ENCODE data around the gene ZNRF1.

The ZNRF1 gene

DNA sequence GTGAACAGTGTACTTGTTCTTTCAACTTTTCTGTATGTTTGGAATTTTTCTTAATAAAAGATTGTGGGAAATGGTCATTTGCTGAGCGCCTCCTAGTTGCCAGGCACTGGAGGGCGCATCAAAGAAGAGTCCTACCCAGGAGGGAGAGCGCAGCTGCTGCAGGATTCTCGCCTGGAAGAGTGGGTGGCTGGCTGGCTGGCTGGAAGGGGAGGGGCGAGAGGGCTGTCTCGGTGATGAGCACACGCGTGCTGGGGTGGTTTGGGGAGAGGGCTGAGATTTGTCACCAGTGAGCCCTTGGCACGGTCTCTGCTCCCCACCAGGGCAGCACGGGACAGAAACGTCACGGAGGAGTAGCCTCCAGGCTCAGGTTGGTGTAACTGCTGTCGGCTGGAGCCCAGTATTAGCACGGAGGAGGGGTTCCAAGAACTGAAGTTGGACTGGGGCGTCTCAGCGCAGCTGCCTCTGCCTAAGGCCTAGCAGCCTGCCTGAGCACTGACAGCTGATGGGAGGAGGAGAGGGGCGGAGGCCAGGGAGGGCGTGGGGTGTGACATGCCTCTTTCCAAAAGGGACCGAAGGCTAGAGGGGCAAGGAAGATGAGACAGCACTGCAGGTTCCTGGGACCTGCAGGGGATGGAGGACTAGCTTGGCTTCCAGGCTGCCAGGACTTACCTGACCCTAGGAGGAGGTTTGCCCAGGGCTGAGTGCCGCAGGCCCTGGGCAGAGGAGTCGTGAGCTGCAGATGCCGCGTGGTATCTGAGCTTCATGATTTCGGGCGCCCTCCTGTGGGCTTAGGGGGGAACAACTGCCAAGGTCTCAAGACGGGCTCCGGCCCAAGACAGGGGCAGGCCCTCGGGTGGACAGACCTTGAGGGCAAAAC, 112.1 kb downstream of the ZNRF1 start:
- H3K4me3 ChIP-seq (ENCODE audit: low read depth, low read length), result no peak overlapping the region
- TF ChIP-seq, protein P1, sequence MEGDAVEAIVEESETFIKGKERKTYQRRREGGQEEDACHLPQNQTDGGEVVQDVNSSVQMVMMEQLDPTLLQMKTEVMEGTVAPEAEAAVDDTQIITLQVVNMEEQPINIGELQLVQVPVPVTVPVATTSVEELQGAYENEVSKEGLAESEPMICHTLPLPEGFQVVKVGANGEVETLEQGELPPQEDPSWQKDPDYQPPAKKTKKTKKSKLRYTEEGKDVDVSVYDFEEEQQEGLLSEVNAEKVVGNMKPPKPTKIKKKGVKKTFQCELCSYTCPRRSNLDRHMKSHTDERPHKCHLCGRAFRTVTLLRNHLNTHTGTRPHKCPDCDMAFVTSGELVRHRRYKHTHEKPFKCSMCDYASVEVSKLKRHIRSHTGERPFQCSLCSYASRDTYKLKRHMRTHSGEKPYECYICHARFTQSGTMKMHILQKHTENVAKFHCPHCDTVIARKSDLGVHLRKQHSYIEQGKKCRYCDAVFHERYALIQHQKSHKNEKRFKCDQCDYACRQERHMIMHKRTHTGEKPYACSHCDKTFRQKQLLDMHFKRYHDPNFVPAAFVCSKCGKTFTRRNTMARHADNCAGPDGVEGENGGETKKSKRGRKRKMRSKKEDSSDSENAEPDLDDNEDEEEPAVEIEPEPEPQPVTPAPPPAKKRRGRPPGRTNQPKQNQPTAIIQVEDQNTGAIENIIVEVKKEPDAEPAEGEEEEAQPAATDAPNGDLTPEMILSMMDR (IDR thresholded peaks at IDR 0.05; ENCODE audit: control insufficient read depth, extremely low read depth, insufficient read depth), result peak; percentile 85

DNA sequence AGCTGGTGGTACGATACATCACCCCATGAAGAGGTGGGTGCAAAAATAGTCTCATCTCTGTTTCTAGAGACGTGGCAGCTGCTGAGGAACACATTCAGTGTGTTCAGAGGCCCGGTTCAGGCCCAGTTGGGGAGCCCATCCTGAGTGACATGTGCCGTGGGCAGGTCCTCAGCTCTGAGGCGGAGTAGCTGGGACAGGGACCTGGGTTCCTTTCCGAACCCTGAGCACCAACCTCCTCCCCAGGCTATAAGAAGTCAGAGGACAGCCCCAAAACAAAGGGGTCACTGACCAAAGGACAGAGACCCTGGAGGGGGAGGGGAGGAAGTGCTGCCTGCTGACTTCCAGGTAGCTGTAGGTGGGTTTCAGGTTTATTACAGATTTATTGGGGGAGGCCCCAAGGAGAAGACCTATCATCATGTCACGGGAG, 112.7 kb downstream of the ZNRF1 start:
- no peak for DNase-seq (ENCODE audit: low read depth)
- TF ChIP-seq, protein P1 (IDR thresholded peaks at IDR 0.05; ENCODE audit: control insufficient read depth, extremely low read depth, insufficient read depth), result no peak
- no peak overlapping the region for H3K4me3 ChIP-seq (ENCODE audit: low read depth, low read length)

More for the DNA sequence above, 112.1 kb downstream of the ZNRF1 start:
- DNase-seq (ENCODE audit: low read depth), result peak; percentile 67

DNA sequence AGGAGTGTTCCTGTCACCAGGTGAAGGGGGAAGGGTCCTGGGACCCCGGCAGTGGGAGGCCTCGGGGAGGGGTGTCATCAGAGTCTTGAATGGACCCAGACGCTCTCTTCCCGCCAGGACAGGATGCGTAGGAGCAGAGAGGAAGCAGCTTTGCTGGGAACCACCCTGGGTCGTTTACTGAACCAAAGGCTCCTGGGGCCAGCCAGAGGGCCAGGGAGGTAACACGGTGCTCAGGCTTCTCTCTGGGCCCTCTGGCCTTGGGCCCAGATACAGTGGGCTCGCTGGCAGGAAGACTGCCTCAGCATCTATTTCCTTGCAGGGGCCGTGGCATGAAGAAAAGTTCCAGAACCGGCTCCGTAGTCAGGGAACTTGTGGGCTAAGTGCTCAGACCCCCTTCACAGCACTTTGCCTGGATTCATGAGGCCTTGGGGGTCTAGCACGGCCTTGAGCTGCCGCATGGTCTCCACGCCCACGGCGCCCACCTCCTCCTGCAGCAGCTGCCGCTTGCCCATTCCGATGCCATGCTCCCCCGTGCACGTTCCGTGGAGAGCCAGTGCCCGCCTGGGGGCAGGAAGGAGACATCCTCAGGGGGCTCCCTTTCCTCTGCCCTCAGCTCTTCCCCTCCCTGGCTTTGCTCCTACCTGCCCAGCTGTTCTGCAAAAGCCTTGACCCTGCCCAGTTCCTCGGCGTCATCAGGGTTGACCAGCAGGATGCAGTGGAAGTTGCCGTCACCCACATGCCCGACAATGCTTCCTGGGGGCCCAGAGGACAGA, 113.3 kb downstream of the ZNRF1 start:
- no peak overlapping the region for H3K4me3 ChIP-seq (ENCODE audit: low read depth, low read length)
- no peak for DNase-seq (ENCODE audit: low read depth)
- TF ChIP-seq, protein P1 (IDR thresholded peaks at IDR 0.05; ENCODE audit: control insufficient read depth, extremely low read depth, insufficient read depth), result no peak

DNA sequence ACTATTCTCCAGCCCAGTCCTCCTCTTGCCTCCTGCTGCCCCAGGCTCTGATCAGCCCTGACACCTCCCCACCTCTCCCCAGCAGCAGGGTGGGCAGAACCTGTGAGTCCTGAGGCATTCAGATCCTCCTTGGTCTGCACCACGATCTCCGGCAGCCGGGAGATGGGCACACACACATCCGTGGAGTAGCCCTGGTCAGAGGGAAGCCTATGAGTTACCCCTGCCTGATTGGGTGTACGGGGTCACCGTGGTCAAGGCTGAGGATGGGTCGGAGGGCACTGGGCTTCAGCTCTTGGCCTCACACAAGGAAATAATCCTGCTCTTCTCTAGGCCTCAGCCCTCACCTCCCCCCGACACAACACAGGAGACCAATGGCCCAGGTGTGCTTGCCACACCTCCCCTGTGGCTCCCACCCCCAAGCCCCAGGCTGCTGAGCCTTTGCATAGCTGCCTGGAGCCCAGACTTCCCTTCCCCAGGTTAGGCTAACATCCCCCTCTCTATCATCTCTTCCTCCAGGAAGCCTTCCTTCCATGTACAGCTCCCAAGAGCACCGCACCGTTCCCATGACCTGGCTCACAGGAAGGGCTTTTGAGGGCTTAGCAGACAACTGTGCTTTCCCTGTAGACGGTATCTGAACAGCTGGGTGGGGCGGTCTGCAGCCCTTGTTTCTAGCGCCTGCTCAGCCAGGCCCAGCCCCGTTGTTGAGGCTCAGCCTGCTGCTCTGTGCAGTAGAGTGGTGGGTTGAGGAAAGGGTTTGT, 114.1 kb downstream of the ZNRF1 start:
- TF ChIP-seq, protein P1 (IDR thresholded peaks at IDR 0.05; ENCODE audit: control insufficient read depth, extremely low read depth, insufficient read depth), result no peak
- no peak overlapping the region for H3K4me3 ChIP-seq (ENCODE audit: low read depth, low read length)
- no peak for DNase-seq (ENCODE audit: low read depth)

DNA sequence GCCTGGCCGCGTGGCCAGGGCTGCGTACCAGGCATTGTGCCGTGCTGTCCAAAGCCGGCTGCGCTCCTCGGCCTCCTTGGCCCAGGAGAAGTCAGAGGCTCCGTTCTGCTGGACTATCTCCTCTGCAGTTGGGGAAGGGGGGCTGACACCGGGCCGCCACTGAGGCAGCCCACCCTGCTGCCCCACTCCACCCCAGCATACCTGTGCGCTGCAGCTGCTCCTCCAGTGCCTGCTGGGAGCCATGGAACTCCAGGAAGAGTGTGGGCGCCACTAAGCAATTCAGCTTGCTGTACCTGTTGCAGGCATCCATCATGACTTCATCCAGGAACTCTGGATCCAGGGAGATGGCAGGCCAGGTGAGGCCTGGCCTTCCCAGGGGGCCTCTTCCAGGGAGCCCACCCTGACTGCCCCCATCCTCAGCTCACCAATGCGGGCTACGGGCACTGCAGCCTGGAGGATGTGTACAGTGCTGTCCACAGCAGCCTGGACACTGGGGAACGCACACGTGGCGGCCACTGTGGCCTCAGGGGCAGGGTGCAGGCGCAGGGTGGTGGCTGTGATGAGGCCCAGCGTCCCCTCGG, 114.8 kb downstream of the ZNRF1 start:
- TF ChIP-seq, protein P1 (IDR thresholded peaks at IDR 0.05; ENCODE audit: control insufficient read depth, extremely low read depth, insufficient read depth), result no peak
- no peak for DNase-seq (ENCODE audit: low read depth)
- no peak overlapping the region for H3K4me3 ChIP-seq (ENCODE audit: low read depth, low read length)

DNA sequence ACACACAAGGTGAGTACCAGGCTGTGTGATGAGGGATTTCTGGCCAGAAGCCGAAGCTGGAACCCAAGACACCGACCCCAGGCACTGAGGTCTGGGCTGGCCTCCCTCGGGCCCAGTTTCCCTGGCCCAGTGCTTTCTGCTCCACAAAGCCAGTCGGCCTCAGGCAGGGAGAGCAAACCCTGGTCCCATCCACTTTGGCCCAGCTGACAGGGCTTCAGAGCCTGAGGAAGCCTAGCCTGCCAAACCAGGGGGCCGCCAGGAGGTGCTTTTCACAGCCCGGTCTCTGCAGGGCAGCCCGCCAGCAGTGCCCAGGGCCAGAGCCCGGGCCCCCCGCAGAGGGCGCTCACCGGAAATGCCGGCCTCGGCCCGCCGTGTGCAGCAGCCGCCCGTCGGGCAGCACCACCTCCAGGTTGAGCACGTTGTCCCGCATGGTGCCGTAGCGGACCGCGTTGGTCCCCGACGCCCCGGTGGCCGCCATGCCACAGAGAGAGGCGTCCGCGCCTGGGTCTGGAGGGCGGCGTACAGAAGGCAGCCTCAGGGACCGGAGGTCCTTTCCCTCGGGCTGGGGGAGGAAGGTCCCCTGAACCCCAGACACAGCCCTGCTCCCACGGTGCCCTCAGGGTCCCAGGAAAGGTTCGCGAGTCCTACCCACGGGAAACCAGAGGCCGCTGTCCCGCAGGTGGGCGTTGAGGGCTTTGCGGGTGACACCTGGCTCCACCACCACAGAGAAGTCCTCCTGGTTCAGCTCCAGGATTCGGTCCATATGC, 115.5 kb downstream of the ZNRF1 start:
- H3K4me3 ChIP-seq (ENCODE audit: low read depth, low read length), result no peak overlapping the region
- no peak for DNase-seq (ENCODE audit: low read depth)
- TF ChIP-seq, protein P1 (IDR thresholded peaks at IDR 0.05; ENCODE audit: control insufficient read depth, extremely low read depth, insufficient read depth), result no peak

Measured in LNCaP clone FGC (cell line).